Gastroesophageal sphincter (tissue), 4 donors: ENCODE results near the gene PPP1R7. TPM values are rescaled to one million over a fixed set of nuclear protein-coding genes. Genes with fewer than 3 reads are reported as not detected.

Source experiments
- ATAC-seq: fragments of 150-250 bp; one replicate; pipeline ENCODE4 v1.9.1; 2016; ENCODE audit warnings: mild to moderate bottlenecking, moderate library complexity
- H3K27ac ChIP-seq, 4 donors: fragments of 200-600 bp; sonication (generic) in 3 of 4; 1 replicate in 3 of 4; 2 replicates in 1 of 4; pipeline ENCODE4 v1.5.1; 2016 to 2019
- H3K27me3 ChIP-seq: fragments of 200-600 bp; sonication (generic); one replicate; pipeline ENCODE4 v1.5.1; 2019
- H3K36me3 ChIP-seq, 2 donors: fragments of 200-600 bp; sonication (generic); one replicate each; pipeline ENCODE4 v1.5.1; 2019; ENCODE audit warnings: control low read depth in 1 of 2
- H3K4me1 ChIP-seq, 3 donors: fragments of 200-600 bp; sonication (generic); 1 replicate in 2 of 3; 2 replicates in 1 of 3; pipeline ENCODE4 v1.5.1; 2016 to 2019; ENCODE audit warnings: control low read depth in 2 of 3
- H3K4me3 ChIP-seq, 2 donors: fragments of 200-600 bp; sonication (generic); one replicate each; pipeline ENCODE4 v1.5.1; 2019; ENCODE audit warnings: mild to moderate bottlenecking in 1 of 2, moderate library complexity in 1 of 2
- H3K9me3 ChIP-seq, 3 donors: fragments of 200-600 bp; sonication (generic); one replicate each; pipeline ENCODE4 v1.5.1; 2017 to 2019; ENCODE audit warnings: control low read depth in 2 of 3
- CTCF ChIP-seq, 4 experiments: fragments of 200-600 bp in 2 of 4; fragments of 450-650 bp in 2 of 4; sonication (generic) in 1 of 4; IDR thresholded peaks; one replicate each; pipeline ENCODE4 v1.5.1; 2017 to 2019; ENCODE audit warnings: antibody characterized with exemption in 4 of 4, mild to moderate bottlenecking in 2 of 4, moderate library complexity in 2 of 4
- EP300 ChIP-seq: sonication (generic); formaldehyde crosslinking; IDR thresholded peaks from one replicate; pipeline ENCODE4 v1.6.1; 2017; ENCODE audit warnings: antibody characterized with exemption, mild to moderate bottlenecking
- POLR2A ChIP-seq, 2 donors: fragments of 450-650 bp; IDR thresholded peaks; one replicate each; pipeline ENCODE4 v1.6.1; 2017; ENCODE audit warnings: antibody characterized with exemption in 2 of 2, mild to moderate bottlenecking in 2 of 2, moderate library complexity in 1 of 2
- POLR2AphosphoS5 ChIP-seq: sonication (generic); formaldehyde crosslinking; IDR thresholded peaks from one replicate; pipeline ENCODE4 v1.6.1; 2017; ENCODE audit warnings: antibody characterized with exemption
- WGBS, 2 donors: methylation state at CpG; one replicate each; pipeline ENCODE4 v1.1.5; 2018; ENCODE audit warnings: low coverage in 1 of 2; 5-methylcytosine and 5-hydroxymethylcytosine counted together
- total RNA-seq, 4 donors: library from RNA; depleted of rRNA; stranded (reverse); fragments of >200 nt; gene quantifications; one replicate each; pipeline ENCODE4 v1.1.0, GENCODE V29; 2016

Gene PPP1R7
- total RNA-seq, 4 donors from 2014 or later, result 62.3 to 90.7 (median 73.3) TPM

GRCh38 chr2:241177526-241178334 lies 27.5 kb downstream of the PPP1R7 start:
- Histone ChIP-seq H3K36me3 (peaks cover 0 to 94% of the 10 kb centered on the region in 2 donors), H3K9me3 (no peaks in the 10 kb centered on the region), H3K4me1 (no peaks in the 10 kb centered on the region), H3K4me3 (no peak overlapping the region), H3K27me3 (no peaks in the 10 kb centered on the region), H3K27ac (no peak overlapping the region)
- 96 to 98% methylated on average over 3 to 7 of the region's 12 CpGs for WGBS, 2 donors
- ATAC-seq, result no peak
- TF ChIP-seq EP300 (no peak), POLR2A (IDR thresholded peaks at IDR 0.05) (no peak), CTCF (IDR thresholded peaks at IDR 0.05) (no peak), POLR2AphosphoS5 (no peak)

GRCh38 chr2:241178961-241179360 lies 28.7 kb downstream of the PPP1R7 start:
- no peak overlapping the region for H3K4me3 ChIP-seq
- TF ChIP-seq POLR2A (IDR thresholded peaks at IDR 0.05) (no peak), EP300 (no peak), POLR2AphosphoS5 (no peak), CTCF (IDR thresholded peaks at IDR 0.05) (no peak)
- no peaks in the 10 kb centered on the region for H3K9me3 ChIP-seq
- H3K27me3 ChIP-seq, result no peaks in the 10 kb centered on the region
- peak overlapping the region in 3 of 4 donors; percentile 29 to 51 (median 46) for H3K27ac ChIP-seq
- ATAC-seq, result no peak
- H3K36me3 ChIP-seq, result peaks cover 0 to 97% of the 10 kb centered on the region in 2 donors
- WGBS, 2 donors, result 71 to 74% methylated on average over 2 to 4 of the region's 4 CpGs
- H3K4me1 ChIP-seq, result no peaks in the 10 kb centered on the region

- Histone ChIP-seq H3K9me3 (no peaks in the 10 kb centered on the region), H3K4me1 (no peaks in the 10 kb centered on the region), H3K4me3 (no peak overlapping the region), H3K27me3 (no peaks in the 10 kb centered on the region), H3K36me3 (peaks cover 0 to 88% of the 10 kb centered on the region in 2 donors), H3K27ac (peak overlapping the region in 1 of 4 donors; percentile 46)
- WGBS, 2 donors, result 52 to 74% methylated on average over 4 of the region's 4 CpGs
- ATAC-seq, result peak; percentile 84
- TF ChIP-seq EP300 (no peak), POLR2A (IDR thresholded peaks at IDR 0.05) (no peak), CTCF (IDR thresholded peaks at IDR 0.05) (no peak), POLR2AphosphoS5 (peak; percentile 63)
These were observed 29.6 kb downstream of the PPP1R7 start for GRCh38 chr2:241179899-241180298.

GRCh38 chr2:241180495-241180894 lies 30.2 kb downstream of the PPP1R7 start:
- H3K9me3 ChIP-seq, result no peaks in the 10 kb centered on the region
- TF ChIP-seq CTCF (IDR thresholded peaks at IDR 0.05) (no peak), EP300 (no peak), POLR2AphosphoS5 (no peak), POLR2A (IDR thresholded peaks at IDR 0.05) (no peak)
- no peaks in the 10 kb centered on the region for H3K4me1 ChIP-seq
- no peak for ATAC-seq
- peaks cover 0 to 82% of the 10 kb centered on the region in 2 donors for H3K36me3 ChIP-seq
- no peak overlapping the region for H3K4me3 ChIP-seq
- WGBS, 2 donors, result 76 to 100% methylated on average over 1 to 3 of the region's 12 CpGs
- H3K27me3 ChIP-seq, result no peaks in the 10 kb centered on the region
- H3K27ac ChIP-seq, result no peak overlapping the region

- Histone ChIP-seq H3K27me3 (peaks cover 3% of the 10 kb centered on the region), H3K36me3 (peaks cover 0 to 66% of the 10 kb centered on the region in 2 donors), H3K4me1 (no peaks in the 10 kb centered on the region), H3K9me3 (no peaks in the 10 kb centered on the region), H3K27ac (no peak overlapping the region), H3K4me3 (no peak overlapping the region)
- no CpG with 5 or more reads among the region's 3 CpGs for WGBS, 2 donors
- TF ChIP-seq CTCF (IDR thresholded peaks at IDR 0.05) (no peak), POLR2AphosphoS5 (no peak), EP300 (no peak), POLR2A (IDR thresholded peaks at IDR 0.05) (no peak)
- ATAC-seq, result no peak
These were observed 31.9 kb downstream of the PPP1R7 start for GRCh38 chr2:241182126-241182525.
